GM19025 (cell line): ENCODE measurements around the gene TSSC4.

ENCODE experiments used
- ATAC-seq: cut with Tn5 transposase; IDR thresholded peaks from one replicate; pipeline ENCODE4 v1.9.1; 2021; ENCODE audit warnings: mild to moderate bottlenecking, low read depth, moderate library complexity; ENCODE audit not compliant: unreplicated experiment

TSSC4 gene

DNA sequence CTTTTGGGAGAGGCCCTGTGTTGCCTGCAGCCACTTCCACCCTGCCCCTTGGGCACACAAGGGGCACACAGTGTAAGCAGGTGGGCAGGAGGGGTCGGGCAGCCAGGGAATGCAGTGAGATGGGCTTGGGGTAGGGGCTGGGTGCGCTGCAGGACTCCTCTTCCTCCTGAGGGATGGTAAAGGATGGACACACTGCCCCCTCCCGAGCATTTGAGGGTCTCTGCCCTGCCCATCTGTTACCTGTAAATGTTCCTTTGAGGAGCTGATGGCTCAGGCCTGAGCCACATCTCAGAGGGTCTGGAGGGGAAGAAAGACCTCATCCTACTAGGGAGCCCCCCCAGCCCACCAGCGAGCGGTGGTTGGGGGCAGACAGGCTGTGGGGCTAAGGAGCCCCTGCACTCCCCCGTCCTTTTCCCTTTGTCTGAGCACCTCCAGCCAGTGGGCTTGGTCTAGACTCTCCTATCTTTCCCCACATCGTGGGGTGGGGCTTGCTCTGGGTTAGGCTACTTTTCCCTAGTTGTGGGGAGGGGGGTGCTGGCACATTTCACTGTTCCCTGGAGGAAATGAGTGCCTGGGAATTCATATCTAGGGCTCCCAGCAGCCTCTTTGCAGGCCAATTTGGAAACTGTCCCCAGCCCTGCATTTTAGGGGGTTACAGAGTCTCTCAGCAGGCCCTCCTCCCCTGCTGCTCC lies 1.7 kb upstream of the TSSC4 start:
- ATAC-seq, result no peak

DNA sequence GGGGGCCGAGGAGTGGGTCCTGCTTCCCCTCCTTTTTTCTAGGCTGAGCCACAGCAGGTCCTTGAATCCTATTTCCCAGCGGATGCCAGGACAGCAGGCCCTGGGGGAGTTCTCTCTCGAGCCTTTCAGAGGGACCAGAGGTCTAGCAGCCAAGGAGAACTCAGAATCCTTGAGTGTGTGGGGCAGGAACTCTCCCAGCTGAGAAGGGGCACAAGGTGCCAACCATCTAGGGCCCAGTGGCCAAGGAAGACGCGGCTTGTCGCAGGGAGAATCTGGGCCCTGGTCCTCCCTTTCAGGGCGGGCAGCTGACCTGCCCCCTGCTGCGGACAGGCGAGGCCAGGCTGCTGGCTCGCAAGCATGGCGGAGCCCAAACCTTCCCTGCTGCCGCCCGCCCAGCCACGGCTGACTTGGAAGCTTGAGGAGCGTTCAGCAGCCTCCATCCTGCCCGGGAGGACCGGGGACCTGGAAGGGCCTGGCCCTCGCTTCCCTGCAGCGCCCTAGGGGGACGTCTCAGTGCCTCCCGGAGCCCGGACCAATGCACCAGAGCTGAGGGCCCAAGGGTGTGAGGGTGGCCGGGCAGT lies 972 bp upstream of the TSSC4 start:
- peak; percentile 3 for ATAC-seq

DNA sequence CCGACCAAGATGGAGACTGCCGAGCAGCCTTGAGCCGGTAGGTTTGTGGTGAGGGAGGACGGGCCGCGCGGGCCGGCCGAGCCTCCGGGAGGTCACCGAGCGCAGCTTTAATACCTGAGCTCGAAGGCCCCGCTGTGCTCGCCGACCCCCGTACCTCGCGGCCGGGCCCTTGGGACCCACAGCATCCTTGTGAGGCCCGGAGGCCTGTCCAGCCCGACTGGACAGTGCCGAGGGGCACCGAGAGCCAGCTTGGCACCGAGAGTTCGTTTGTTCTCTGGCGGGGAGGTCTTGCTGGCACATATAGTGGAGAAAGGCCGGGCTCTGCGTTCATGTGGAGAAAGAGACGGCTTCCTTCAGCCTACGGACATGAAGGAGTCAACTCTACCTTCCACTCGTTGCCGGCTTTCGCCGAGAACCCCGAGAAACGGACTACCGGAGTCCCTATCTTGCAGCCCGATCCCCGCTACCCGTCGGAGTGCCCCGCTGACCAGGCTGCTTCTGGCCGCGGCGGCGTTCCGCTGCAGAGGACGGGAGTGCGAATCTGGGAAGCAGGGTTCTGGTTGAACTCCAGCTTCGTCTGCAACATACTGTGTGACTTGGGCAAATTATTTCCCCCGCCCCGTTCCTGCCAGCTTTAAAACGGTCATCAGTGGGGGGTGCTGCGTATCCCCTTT lies 349 bp downstream of the TSSC4 start:
- ATAC-seq, result peak; percentile 9

DNA sequence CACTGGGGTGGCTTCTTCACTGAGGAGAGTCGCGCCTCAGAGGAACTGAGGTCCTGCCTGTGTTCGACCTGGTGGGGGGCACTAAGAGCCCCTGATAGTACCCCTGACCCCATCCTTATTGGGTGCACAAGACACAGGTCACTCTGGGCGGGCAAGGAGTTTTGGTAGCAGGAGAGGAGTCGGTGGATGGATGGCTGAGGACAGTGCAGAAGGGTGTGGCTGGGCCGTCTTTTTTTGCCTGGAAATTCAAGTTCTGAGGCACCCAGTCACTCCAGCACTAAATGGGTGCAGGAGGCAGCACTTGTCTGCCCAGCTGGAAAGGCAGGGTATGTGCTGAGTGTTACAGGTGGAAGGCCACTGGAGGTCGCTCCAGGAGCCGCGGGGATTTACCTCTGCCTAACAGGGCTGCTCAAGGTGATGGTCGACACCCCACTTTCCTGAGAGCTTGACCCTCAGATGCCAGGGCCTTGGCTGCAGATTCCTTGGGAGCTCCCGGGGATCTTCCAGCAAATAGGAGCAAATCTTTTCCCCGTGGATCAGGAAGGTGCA lies 960 bp downstream of the TSSC4 start:
- ATAC-seq, result no peak

DNA sequence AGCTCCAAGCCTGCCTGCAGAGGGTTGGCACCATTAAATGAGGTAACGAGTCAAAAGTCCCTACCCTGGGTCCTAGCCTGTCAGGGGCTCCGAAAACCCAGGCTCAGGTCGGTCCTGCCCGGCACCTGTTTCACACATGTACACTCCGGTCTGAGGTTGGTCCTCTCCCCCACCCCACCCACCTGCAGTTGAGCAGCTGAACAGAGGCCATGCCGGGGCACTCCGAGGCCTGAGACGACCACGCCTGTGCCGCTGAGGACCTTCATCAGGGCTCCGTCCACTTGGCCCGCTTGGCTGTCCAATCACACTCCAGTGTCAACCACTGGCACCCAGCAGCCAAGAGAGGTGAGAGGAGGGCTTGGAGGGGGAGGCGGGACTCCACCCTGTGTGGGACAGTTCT lies 1.6 kb downstream of the TSSC4 start:
- ATAC-seq, result no peak

DNA sequence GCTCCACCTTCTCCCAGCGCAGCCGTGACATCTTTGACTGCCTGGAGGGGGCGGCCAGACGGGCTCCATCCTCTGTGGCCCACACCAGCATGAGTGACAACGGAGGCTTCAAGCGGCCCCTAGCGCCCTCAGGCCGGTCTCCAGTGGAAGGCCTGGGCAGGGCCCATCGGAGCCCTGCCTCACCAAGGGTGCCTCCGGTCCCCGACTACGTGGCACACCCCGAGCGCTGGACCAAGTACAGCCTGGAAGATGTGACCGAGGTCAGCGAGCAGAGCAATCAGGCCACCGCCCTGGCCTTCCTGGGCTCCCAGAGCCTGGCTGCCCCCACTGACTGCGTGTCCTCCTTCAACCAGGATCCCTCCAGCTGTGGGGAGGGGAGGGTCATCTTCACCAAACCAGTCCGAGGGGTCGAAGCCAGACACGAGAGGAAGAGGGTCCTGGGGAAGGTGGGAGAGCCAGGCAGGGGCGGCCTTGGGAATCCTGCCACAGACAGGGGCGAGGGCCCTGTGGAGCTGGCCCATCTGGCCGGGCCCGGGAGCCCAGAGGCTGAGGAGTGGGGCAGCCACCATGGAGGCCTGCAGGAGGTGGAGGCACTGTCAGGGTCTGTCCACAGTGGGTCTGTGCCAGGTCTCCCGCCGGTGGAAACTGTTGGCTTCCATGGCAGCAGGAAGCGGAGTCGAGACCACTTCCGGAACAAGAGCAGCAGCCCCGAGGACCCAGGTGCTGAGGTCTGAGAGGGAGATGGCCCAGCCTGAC lies 2.5 kb downstream of the TSSC4 start:
- no peak for ATAC-seq

DNA sequence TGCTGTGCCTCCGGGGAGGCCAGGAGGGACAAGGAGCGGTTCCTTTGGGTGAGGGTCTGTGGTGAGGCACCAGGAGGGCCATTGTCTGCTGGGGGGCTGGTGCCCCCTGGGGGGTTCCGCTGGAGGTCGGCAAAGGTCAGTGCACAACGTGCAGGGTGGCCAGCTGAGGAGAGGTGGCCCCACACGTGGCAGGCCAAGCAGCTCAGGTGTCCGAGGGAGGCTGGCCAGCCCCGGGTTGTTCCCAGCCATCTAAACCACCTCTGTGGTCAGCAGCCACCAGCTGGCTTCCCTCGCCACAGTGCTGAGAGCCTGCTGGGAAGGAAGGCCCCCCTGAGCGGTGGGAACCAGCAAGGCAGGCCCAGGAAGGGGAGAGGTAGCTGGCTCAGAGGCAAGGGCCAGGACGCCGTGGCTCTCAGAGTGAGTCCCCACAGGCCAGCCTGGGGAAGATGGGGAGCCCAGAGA lies 4.2 kb downstream of the TSSC4 start:
- ATAC-seq, result no peak

DNA sequence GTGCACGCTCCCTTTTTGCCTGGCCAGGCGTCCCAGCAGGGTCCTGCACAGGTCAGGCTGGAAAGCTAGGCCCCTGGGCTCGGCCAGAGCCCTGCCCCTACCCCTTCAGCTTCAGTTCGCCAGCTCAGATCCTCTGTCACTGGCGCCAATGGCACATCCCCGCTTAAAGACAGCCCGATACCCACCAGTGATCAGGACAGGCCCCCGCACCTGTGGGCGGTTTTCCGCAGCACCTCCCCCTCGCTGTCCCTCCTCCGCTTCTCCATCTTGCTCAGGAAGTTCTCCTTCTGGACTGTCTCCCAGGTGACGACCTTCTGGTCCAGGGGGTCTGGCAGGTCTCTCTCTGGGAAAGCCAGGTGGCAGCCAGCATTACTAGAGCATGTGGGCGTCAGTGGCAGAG lies 5.9 kb downstream of the TSSC4 start:
- ATAC-seq, result no peak

DNA sequence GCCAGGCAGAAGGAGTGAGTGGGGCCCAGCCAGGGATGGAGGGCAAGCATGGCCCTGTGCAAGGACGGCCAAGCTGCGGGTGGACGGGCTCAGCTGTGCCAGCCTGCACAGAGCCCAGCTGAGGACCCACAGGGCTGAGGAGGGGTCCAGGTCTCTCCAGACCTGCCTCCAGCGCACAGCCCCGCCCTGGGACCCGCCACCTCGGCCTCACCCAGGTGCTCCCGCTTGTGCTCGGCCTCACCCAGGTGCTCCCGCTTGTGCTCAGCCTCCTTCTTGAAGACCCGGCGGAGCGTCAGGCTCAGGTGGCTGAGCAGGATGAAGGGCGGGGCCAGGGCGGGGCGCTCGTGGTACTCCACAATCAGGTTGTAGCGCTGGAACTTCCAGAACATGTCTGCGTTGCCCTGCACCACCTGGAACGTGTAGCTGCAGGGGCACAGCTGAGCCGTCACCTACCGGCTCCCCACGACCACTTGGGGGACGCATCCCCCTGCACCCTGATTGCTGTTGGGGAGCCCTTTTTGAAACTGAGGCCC lies 6.4 kb downstream of the TSSC4 start:
- ATAC-seq, result no peak

DNA sequence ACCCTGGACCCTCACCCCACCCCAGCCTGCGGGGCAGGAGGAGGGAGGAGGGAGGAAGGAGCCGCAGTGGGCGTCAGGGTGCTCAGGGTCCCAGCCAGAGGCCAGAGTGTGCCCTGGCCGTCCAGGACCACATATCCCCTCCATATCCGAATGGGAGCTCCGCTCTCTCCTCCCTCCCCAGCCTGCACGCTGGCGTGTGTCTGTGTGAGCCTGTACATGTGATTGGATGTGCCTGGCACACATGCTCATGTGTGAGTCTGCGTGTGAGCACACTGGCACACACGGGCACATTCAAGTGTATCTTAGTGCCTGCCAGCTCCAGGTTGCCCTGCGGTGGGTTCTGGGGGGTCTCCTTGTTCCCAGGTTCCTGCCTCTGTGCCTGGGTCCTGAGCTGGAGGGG lies 8.1 kb downstream of the TSSC4 start:
- ATAC-seq, result no peak

DNA sequence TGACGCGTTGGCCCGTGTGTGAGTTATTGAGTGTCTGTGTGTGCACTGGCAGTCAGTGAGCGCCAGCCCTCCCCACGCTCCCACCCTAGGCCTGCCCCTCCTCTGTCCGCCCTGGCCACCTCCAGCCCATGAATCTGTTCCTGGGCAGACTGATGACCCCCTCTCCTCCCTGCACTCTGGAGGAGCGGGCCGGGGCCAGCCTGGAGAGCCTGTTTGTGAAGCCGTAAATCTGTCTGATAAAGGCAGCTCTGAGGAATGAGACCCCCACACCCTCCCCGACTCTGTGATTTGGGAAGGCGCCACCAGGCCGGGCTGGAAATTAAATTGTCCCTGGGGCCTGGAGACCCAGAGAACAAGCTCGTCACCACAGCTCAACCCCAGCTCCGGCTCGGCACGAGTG lies 8.6 kb downstream of the TSSC4 start:
- ATAC-seq, result no peak

DNA sequence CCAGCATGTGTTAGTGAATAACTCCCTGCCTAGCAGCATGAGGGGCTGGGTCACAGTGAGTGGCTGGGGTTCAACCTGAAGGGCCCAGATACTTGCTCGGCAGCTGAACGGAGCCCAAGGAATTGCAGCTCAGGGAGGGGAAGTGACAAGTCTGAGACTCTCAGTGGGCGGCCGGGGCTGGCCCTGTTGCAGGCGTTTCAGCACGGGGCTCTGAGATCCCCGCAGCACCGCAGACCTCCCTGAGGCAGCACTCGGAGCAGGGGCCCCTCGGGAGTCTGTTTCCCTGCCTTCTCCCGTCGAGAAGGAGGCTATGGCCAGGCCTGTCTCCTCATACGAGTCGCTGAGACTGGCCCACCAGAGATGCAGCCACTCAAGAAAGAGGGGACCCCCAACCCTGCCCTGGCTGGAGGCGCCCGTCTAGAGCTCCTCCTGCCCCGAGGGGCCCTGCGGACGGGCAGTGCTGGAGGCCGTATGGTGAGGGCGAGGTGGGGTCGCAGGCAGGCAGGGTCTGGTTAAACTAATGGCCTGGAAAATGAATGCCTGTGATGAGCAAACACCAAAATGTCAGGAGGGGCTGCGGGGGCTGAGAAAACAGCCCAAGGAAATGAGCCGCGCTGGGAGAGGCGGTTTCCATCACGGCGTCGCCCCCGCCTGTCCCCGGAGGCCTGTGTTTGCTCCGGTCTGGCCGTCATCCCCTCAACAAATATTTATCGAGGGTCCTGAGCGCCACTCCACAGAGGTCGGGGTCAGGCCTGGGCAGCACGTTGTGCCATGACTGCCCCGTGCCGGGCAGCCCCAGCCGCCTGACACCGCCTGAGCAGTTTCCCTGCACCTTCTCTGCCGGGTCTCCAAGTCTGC lies 9.3 kb downstream of the TSSC4 start:
- ATAC-seq, result no peak

DNA sequence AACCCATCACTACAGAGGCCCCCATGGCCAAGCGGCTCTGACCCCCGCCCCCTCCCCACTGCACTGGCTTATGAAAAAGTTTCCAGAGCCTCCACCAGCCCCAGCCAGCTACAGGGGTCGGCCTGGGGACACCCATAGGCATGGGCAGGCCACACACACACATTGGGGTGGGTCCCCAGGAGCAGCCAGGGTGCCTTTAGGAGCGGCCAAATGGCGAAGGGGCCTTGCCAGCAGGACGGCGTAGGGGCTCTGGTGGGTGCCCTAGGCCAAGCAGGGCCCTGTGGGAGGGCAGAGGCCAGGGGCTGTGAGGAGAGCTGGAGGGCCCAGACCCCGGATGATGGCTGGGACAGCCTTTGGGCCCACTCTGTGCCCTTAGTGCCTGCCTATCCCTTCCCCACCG lies 10.1 kb downstream of the TSSC4 start:
- ATAC-seq, result no peak

DNA sequence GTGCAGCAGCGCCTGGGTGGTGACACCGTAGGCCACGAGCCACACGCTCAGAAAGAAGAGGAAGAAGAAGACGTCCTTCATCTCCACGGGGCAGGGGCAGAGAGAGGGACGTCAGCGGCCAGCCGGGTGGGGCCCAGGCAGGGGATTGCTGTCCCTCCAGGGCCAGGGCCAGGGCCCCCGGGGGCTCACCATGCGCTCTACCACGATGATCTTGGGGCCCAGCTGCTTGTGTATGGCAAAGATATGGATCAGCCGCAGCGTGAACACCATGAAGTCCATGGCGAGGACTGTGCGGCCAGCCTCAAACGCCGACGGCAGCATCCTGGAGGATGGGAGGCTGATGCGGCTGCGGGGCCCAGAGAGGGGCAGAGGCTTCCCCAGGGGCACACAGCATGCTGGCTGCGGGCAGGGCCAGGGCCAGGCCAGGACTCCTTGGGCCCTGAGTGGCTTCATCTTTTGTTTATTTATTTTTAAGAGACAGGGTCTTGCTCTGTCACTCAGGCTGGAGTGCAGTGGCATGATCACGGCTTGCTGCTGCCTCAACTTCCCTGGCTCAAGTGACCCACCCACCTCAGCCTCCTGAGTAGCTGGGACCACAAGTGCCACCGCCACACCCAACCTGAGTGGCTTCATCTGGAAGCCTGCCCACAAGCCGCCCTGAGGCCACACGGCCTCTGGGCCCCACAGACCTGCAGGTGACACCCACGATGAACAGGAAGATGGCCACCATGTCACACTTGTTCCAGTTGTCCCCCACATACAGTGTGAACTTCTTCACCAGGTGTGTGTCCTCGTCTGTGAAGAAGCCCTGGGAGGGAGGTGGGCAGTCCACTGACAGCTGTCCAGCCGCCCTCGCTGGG lies 11.1 kb downstream of the TSSC4 start:
- ATAC-seq, result no peak

DNA sequence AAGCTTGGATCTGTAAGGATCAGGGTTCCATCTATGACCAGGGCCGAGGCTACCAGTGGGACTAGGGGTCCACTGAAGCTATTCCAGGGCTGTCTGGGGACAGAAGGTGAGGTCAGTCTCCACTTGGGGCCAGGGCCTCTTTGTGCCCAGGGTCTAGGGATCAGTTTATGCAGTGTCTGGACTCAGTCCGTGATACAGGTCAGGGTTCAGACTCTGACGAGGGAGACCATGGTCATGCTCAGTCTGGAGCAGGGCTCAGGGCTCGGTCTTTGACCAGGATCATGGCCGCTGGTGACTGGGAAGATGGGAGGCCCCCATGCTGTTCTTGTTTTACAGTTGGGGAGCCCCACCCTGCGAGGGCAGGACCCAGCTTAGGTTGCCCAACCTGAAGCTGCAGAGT lies 11.8 kb downstream of the TSSC4 start:
- ATAC-seq, result no peak

DNA sequence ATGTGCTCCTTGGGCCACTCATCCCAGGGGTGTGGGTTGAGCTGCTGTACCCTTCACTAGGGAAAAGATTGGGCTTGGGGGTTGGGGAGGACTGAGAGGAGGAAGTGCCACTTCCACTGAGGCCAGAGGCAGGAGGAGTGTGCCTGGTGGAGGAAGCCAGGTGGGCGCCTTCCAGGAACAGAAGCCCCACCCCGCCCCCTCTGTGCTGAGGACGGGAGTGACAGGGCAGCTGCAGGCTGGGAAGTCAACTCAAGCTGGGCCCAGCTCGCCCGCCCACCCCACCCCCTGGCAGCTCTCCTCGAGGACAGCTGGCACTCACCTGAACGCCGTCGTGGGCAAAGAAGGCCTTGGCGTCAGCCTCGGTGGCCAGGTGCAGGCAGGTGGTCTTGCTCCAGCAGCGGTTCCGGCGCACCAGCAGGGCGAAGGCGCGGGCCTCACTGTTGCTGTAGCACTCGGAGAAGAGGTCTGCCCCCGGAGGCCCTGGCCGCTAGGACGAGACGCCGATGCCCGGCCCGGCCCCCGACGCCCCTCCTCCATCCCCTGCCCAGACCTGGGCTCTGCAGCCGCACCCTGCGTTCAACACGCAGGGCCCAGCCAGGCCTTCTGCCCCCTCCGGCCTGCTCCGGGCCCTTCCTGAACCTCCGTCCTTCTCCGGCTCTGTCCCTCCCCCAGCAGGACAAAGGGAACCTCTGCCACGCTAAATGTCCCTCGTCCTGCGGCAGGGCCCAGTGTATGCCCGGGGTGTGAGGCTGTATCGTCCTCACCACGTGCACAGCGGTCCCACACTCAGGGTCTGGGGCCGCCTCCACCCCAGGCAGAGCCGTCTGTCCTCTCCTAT lies 13.4 kb downstream of the TSSC4 start:
- no peak for ATAC-seq

DNA sequence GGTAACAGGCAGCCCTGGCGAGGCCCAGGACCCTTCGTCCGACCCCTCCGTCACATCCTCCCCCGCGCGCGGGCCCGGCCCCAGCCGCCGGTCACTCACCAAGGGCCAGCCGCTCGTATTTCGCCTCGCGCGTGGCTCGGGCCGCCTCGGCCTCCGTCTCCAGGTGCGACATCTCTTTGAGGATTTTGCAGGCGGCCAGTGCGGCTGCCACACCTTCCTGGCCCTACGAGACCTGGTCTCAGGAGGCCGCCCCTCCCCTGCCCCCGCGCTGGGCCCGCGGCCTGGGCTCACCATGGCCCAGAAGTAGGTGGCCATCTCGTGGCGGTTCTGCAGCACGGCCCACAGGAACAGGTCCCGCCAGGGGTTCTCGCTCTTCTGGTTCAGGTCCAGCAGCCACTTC lies 14.1 kb downstream of the TSSC4 start:
- no peak for ATAC-seq

DNA sequence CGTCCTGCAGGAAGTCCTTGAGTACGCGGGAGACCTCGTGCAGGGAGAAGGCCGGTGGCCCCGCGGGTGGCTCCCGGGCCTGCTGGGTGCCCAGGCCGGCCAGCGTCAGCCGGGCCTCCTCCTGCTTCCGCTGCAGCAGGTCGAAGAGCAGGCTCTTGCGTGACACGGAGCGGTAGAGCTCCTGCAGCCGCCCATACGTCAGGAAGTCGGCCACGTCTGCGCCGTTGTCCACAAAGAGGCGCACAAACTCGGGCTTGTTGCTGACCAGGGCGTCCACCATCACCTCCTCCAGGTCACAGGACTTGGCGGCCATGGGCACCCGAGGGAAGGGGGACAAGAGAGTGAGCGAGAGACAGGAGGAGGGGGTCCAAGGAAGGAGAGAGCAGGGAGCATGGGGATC lies 14.6 kb downstream of the TSSC4 start:
- ATAC-seq, result no peak
